Upper lobe of left lung (tissue), 6 donors: ENCODE data around the gene PBX2. TPM values are rescaled to one million over a fixed set of nuclear protein-coding genes. Genes with fewer than 3 reads are reported as not detected.
A peak's percentile ranks its signal among the peaks of the same experiment; 100 is the strongest.

Experiments used
- ATAC-seq, 2 donors: fragments of 200-7000 bp; cut with Tn5 transposase; one replicate each; pipeline ENCODE4 v1.9.1; 2022; ENCODE audit warnings: mild to moderate bottlenecking in 2 of 2, moderate library complexity in 2 of 2; ENCODE audit not compliant: low FRiP score in 2 of 2
- DNase-seq, 2 donors: peaks; one replicate each; pipeline ENCODE4 v3.0.0-alpha.2; 2019 to 2020
- H3K27ac ChIP-seq, 4 donors: fragments of 200-600 bp; sonication (generic); one replicate each; pipeline ENCODE4 v1.5.1; 2016 to 2019
- H3K27me3 ChIP-seq, 4 donors: fragments of 200-600 bp; sonication (generic); one replicate each; pipeline ENCODE4 v1.5.1; 2017 to 2019
- H3K36me3 ChIP-seq, 4 donors: fragments of 200-600 bp; sonication (generic); one replicate each; pipeline ENCODE4 v1.5.1; 2016 to 2019
- H3K4me1 ChIP-seq, 4 donors: fragments of 200-600 bp; sonication (generic); one replicate each; pipeline ENCODE4 v1.5.1; 2018 to 2019
- H3K4me3 ChIP-seq, 4 donors: fragments of 200-600 bp; sonication (generic); one replicate each; pipeline ENCODE4 v1.5.1; 2017 to 2019; ENCODE audit warnings: mild to moderate bottlenecking in 2 of 4, moderate library complexity in 1 of 4
- H3K9me3 ChIP-seq, 4 donors: fragments of 200-600 bp; sonication (generic); one replicate each; pipeline ENCODE4 v1.5.1; 2018 to 2019
- EP300 ChIP-seq, 4 donors: sonication (generic); formaldehyde crosslinking; IDR thresholded peaks; one replicate each; pipeline ENCODE4 v1.5.1; 2017; ENCODE audit warnings: antibody characterized with exemption in 4 of 4, control low read depth in 2 of 4
- POLR2A ChIP-seq, 4 donors: fragments of 450-650 bp; IDR thresholded peaks; one replicate each; pipeline ENCODE4 v1.5.1; 2016 to 2017; ENCODE audit warnings: antibody characterized with exemption in 4 of 4, mild to moderate bottlenecking in 2 of 4
- POLR2AphosphoS5 ChIP-seq, 2 donors: sonication (generic); formaldehyde crosslinking; IDR thresholded peaks; one replicate each; pipeline ENCODE4 v1.5.1; 2017; ENCODE audit warnings: antibody characterized with exemption in 2 of 2
- WGBS, 2 donors: methylation state at CpG; one replicate each; pipeline ENCODE4 v1.1.5; 2017 to 2018; 5-methylcytosine and 5-hydroxymethylcytosine counted together
- total RNA-seq, 6 donors: library from RNA; depleted of rRNA in 4 of 6; stranded (reverse); fragments of >200 nt in 4 of 6; gene quantifications; one replicate each; pipeline versions ENCODE4 v1.1.0 to v1.2.1, GENCODE V29; 2016 to 2021
- TF ChIP-seq, protein P1 (sequence below), 6 experiments: fragments of 450-650 bp in 4 of 6; fragments of 200-600 bp in 2 of 6; sonication (generic) in 2 of 6; IDR thresholded peaks; one replicate each; pipeline ENCODE4 v1.5.1; 2016 to 2019; ENCODE audit warnings: antibody characterized with exemption in 6 of 6
- donor health status: DM: no; HTN: no; CAD: no; lungs with moderate emphysema.
- donor health status: DM: no; HTN: yes; CAD: no; lungs with severe emphysema.

The PBX2 gene
- total RNA-seq, 6 donors from 2014 or later: 78.6 to 147 (median 93.4) TPM

DNA sequence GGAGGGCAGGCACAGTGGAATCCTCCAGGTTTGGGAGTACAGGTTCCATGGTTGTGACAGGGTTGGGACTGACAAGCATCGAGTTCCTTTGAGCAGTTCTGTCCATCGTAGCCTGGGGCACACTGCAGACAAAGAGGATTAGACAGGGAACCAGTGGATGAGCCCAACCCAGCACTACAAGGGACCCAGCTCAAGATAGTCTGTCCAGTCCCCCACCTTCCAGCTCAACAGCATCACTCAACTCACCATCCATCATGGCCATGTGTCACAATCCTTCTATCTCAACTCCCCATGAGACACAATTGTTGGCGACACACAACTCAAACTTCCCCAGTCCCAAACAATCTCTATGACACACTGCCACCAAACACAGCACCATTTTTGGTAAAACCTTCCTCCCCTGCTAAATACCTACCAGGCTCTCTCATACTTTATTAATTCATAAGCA is 14.3 kb upstream of the PBX2 start:
- H3K27ac ChIP-seq: no peak overlapping the region
- WGBS, 2 donors: 84 to 97% methylated on average over 2 of the region's 3 CpGs

GRCh38 chr6:32203426-32204267 is 13.6 kb upstream of the PBX2 start:
- 89 to 95% methylated on average over 9 of the region's 9 CpGs for WGBS, 2 donors
- ATAC-seq: no peak
- DNase-seq: no peak
- peaks cover 0 to 53% (median 10%) of the 10 kb centered on the region in 4 donors for H3K36me3 ChIP-seq
- H3K9me3 ChIP-seq: no peaks in the 10 kb centered on the region
- H3K27ac ChIP-seq: no peak overlapping the region
- H3K4me1 ChIP-seq: no peaks in the 10 kb centered on the region
- TF ChIP-seq POLR2A (IDR thresholded peaks at IDR 0.05) (no peak), EP300 (IDR thresholded peaks at IDR 0.05) (no peak)
- no peak overlapping the region for H3K4me3 ChIP-seq
- H3K27me3 ChIP-seq: no peaks in the 10 kb centered on the region

More for the DNA sequence above, 14.3 kb upstream of the PBX2 start:
- ATAC-seq: no peak
- TF ChIP-seq POLR2AphosphoS5 (IDR thresholded peaks at IDR 0.05) (no peak), EP300 (IDR thresholded peaks at IDR 0.05) (no peak), POLR2A (IDR thresholded peaks at IDR 0.05) (no peak)
- Histone ChIP-seq H3K4me1 (no peaks in the 10 kb centered on the region), H3K27me3 (no peaks in the 10 kb centered on the region), H3K4me3 (no peak overlapping the region), H3K36me3 (peaks cover 0 to 52% (median 10%) of the 10 kb centered on the region in 4 donors), H3K9me3 (no peaks in the 10 kb centered on the region)
- no peak for DNase-seq

DNA sequence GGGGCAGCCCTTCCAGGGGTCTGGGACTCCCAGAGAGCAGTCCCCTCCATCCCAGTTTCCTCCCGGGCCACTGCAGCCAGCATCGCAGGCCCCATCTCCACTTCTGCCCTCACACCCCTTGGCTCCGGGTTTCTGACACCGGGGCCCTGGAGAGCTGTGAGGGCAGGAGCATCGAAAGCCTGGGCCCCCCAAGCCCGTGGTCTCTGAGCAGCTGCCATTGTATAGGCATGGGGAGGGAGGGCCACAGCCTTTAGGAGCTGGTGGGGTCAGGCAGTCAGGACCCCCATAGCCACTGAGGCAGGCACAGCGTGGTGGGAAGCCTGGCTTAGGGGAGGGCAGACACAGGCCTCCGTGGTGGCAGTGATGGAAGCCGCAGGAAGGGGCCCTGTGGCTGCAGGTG is 12.2 kb upstream of the PBX2 start:
- TF ChIP-seq, protein P1, sequence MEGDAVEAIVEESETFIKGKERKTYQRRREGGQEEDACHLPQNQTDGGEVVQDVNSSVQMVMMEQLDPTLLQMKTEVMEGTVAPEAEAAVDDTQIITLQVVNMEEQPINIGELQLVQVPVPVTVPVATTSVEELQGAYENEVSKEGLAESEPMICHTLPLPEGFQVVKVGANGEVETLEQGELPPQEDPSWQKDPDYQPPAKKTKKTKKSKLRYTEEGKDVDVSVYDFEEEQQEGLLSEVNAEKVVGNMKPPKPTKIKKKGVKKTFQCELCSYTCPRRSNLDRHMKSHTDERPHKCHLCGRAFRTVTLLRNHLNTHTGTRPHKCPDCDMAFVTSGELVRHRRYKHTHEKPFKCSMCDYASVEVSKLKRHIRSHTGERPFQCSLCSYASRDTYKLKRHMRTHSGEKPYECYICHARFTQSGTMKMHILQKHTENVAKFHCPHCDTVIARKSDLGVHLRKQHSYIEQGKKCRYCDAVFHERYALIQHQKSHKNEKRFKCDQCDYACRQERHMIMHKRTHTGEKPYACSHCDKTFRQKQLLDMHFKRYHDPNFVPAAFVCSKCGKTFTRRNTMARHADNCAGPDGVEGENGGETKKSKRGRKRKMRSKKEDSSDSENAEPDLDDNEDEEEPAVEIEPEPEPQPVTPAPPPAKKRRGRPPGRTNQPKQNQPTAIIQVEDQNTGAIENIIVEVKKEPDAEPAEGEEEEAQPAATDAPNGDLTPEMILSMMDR (IDR thresholded peaks at IDR 0.05): no peak
- TF ChIP-seq POLR2AphosphoS5 (IDR thresholded peaks at IDR 0.05) (no peak), POLR2A (IDR thresholded peaks at IDR 0.05) (no peak), EP300 (IDR thresholded peaks at IDR 0.05) (no peak)
- H3K36me3 ChIP-seq: peaks cover 0 to 59% (median 10%) of the 10 kb centered on the region in 4 donors
- H3K9me3 ChIP-seq: no peaks in the 10 kb centered on the region
- ATAC-seq (no peak), DNase-seq (no peak)
- no peaks in the 10 kb centered on the region for H3K27me3 ChIP-seq
- WGBS, 2 donors: 86 to 91% methylated on average over 8 to 9 of the region's 9 CpGs
- peaks cover 3 to 5% (median 4%) of the 10 kb centered on the region in 4 donors for H3K4me1 ChIP-seq
- H3K27ac ChIP-seq: peak overlapping the region in 1 of 4 donors; percentile 9
- no peak overlapping the region for H3K4me3 ChIP-seq

DNA sequence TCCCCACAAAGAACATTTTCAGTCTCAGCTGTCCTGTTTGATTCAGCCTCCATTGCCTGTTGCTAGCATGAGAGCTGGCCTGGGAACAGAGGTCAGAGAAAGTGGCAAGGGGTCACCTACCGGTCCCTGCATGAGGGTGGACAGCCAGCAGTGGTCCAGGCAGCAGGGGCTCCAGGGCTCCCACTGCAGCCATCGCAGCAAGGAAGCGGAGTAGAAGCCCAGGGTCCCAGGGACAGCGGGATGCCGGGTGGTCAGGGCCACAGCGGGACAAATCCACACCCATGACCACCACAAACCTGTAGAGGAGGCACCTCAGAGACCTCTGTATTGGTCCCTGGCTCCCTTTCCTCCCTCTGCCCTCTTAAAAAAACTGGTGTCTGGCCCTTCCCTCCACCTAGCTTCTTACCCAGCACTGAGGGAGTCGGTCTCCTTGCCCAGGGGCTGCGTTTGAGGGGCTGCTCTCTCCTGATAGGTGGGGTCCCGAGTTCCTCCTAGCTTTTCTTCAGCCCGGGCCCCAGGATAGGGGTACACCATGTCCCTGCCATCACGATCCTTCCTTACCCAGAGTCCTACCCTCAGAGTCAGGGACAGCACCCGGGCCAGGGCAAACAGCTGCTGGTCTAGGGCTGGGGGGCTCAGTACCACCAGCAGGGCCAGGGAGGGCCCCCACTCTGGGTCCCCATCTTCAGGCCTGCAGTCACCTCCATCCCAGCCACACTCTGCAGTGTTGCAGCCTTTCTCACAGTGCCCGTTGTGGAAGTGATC is 10.9 kb upstream of the PBX2 start:
- Histone ChIP-seq H3K36me3 (peaks cover 0 to 63% (median 10%) of the 10 kb centered on the region in 4 donors), H3K4me3 (no peak overlapping the region), H3K9me3 (no peaks in the 10 kb centered on the region), H3K27ac (no peak overlapping the region), H3K27me3 (no peaks in the 10 kb centered on the region), H3K4me1 (peaks cover 10 to 14% (median 13%) of the 10 kb centered on the region in 4 donors)
- WGBS, 2 donors: 91 to 97% methylated on average over 12 to 13 of the region's 13 CpGs
- DNase-seq (no peak), ATAC-seq (no peak)
- TF ChIP-seq EP300 (IDR thresholded peaks at IDR 0.05): no peak

- no peak overlapping the region for H3K27ac ChIP-seq
- TF ChIP-seq, protein P1 (IDR thresholded peaks at IDR 0.05): no peak
- TF ChIP-seq POLR2A (IDR thresholded peaks at IDR 0.05) (no peak), POLR2AphosphoS5 (IDR thresholded peaks at IDR 0.05) (no peak), EP300 (IDR thresholded peaks at IDR 0.05) (no peak)
- H3K9me3 ChIP-seq: no peaks in the 10 kb centered on the region
- no peak for ATAC-seq
- peak in 1 of 2 donors; percentile 81 for DNase-seq
- H3K4me3 ChIP-seq: no peak overlapping the region
- H3K4me1 ChIP-seq: peaks cover 21 to 29% (median 24%) of the 10 kb centered on the region in 4 donors
- WGBS, 2 donors: 89 to 92% methylated on average over 17 of the region's 17 CpGs
- no peaks in the 10 kb centered on the region for H3K27me3 ChIP-seq
- H3K36me3 ChIP-seq: peaks cover 0 to 53% (median 7%) of the 10 kb centered on the region in 4 donors
Measured at GRCh38 chr6:32198866-32199265, 8.9 kb upstream of the PBX2 start.

DNA sequence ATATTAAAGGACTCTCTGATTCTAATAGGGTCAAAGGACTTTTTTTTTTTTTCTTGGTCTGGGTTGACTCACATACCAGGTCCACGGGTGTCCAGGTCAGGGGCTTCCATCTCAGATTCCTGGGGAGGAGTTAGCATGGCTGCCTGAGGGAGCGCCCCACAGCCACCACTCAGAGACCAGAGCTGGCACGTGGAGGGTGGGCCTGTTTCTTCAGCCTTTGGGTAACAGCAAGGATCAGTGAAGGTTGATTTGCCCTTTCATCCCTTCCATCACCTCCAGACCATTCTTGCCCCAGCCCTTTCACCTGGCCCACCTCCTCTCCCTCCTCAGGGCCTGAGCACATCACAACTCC is 8.3 kb upstream of the PBX2 start:
- peaks cover 0 to 47% (median 3%) of the 10 kb centered on the region in 4 donors for H3K36me3 ChIP-seq
- TF ChIP-seq, protein P1 (IDR thresholded peaks at IDR 0.05): no peak
- no peak for TF ChIP-seq EP300 (IDR thresholded peaks at IDR 0.05)
- TF ChIP-seq POLR2AphosphoS5 (IDR thresholded peaks at IDR 0.05): no peak
- no peak for TF ChIP-seq POLR2A (IDR thresholded peaks at IDR 0.05)
- no peaks in the 10 kb centered on the region for H3K9me3 ChIP-seq
- peaks cover 25 to 33% (median 28%) of the 10 kb centered on the region in 4 donors for H3K4me1 ChIP-seq
- peak overlapping the region in 1 of 4 donors; percentile 97 for H3K27ac ChIP-seq
- H3K4me3 ChIP-seq: no peak overlapping the region
- 74 to 89% methylated on average over 3 of the region's 3 CpGs for WGBS, 2 donors
- H3K27me3 ChIP-seq: no peaks in the 10 kb centered on the region
- ATAC-seq: no peak
- no peak for DNase-seq
